ENCODE results near the gene CD74. TPM values are rescaled to one million over a fixed set of nuclear protein-coding genes. Genes with fewer than 3 reads are reported as not detected.
A peak's percentile ranks its signal among the peaks of the same experiment; 100 is the strongest.

The CD74 gene
- total RNA-seq, 1 donor from 2014 or later = 440 TPM

DNA sequence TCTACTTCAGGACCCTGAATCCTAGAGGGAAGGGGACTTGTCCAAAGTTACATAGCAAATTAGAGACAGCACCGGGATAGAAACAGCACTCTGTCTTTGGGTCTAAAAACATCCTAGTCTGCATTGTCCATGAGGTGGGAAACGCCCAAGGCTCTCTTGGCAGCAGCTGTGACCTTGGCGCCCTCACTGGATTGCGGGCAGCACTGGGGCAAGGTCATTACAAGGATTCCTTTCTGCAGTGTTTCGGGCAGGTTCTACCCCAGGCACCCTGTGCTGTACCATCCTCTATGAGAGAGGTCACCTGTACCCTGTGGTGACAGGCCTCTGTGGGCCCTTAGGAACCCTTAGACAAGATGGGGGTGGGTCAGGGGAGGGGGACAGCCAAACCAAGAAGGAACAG, 8.6 kb downstream of the CD74 start:
- no peak overlapping the region for H3K27ac Mint-ChIP-seq
- H3K36me3 Mint-ChIP-seq (ENCODE audit: low read depth) = peaks cover 40% of the 10 kb centered on the region
- no peaks in the 10 kb centered on the region for H3K27me3 Mint-ChIP-seq (ENCODE audit: insufficient read depth)
- intact Hi-C loops (cut with micrococcal nuclease) = no loop called here
- H3K4me1 Mint-ChIP-seq (ENCODE audit: low read depth) = peaks cover 6% of the 10 kb centered on the region
- no peak overlapping the region for H3K4me3 Mint-ChIP-seq
- DNase-seq (ENCODE audit: low spot score) = no peak
- H3K9me3 Mint-ChIP-seq = no peaks in the 10 kb centered on the region

- intact Hi-C loops (cut with micrococcal nuclease) = no loop called here
- Mint-ChIP-seq H3K9me3 (no peaks in the 10 kb centered on the region), H3K27ac (no peak overlapping the region), H3K36me3 (ENCODE audit: low read depth) (peaks cover 38% of the 10 kb centered on the region), H3K4me3 (no peak overlapping the region), H3K4me1 (ENCODE audit: low read depth) (no peaks in the 10 kb centered on the region), H3K27me3 (ENCODE audit: insufficient read depth) (no peaks in the 10 kb centered on the region)
- DNase-seq (ENCODE audit: low spot score) = no peak
Measured at GRCh38 chr5:150402901-150403342, 9.8 kb downstream of the CD74 start.

GRCh38 chr5:150402229-150402773, 10.4 kb downstream of the CD74 start:
- no peak for DNase-seq (ENCODE audit: low spot score)
- Mint-ChIP-seq H3K4me1 (ENCODE audit: low read depth) (no peaks in the 10 kb centered on the region), H3K27ac (no peak overlapping the region), H3K27me3 (ENCODE audit: insufficient read depth) (no peaks in the 10 kb centered on the region), H3K4me3 (no peak overlapping the region), H3K9me3 (no peaks in the 10 kb centered on the region), H3K36me3 (ENCODE audit: low read depth) (peaks cover 41% of the 10 kb centered on the region)
- intact Hi-C loops (cut with micrococcal nuclease) = no loop called here

DNA sequence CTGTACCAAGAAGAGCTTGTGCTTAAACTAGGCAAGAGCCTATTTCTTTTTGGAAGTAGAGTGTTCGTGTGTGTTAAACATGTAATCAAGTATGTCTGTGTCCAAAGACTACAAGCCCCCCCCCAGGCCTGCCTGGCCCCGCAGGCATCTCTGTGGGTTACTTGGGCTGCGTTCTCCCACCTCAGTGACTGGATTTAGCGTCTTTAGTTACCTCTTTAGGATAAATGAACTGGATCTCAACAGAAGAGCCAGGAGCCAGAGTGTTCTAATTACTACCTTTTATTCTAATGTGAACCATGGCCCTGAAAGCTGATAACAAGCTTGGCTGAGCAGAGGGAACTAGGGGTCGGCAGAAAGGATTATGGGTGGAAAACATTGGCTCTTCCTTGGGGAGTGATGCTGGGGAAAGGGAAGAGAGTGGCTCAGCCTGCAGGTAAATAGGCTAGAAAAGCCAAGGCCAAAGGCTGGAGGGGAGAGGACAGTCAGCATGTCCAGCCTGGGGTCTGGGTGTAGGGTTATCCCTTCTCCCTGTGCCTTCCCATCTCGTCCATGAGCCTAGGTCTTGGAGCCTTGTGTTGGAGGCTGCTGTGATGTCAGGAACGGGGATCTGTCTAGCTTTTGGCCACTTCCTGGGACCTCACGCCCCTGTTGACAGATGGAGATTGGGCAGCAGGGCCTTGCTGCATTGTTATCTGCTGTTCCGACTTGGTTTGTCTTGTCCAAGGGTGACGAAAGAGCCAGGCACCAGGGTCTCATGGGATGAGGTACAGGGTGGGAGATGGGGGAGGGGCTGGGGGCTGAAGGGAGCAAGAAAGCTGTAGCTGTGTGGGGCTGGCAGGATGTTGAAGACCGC, 11.1 kb downstream of the CD74 start:
- Mint-ChIP-seq H3K4me3 (no peak overlapping the region), H3K4me1 (ENCODE audit: low read depth) (no peaks in the 10 kb centered on the region)

DNA sequence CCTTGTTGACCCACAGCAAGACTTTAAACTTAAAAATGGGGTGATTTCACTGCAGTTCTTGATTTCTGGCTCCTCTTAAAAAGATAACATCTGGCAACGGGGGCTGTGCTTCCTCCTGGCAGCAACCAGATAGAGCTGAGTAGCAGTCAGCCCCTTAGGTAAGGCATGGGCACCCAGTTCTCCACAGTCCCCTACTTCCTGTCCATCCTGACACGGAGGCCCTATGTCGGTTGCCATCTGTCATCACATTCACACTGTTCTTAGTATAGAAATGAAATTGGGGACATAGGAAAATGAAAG, 11.7 kb downstream of the CD74 start:
- H3K36me3 Mint-ChIP-seq (ENCODE audit: low read depth) = peaks cover 44% of the 10 kb centered on the region
- no peaks in the 10 kb centered on the region for H3K4me1 Mint-ChIP-seq (ENCODE audit: low read depth)
- no peaks in the 10 kb centered on the region for H3K27me3 Mint-ChIP-seq (ENCODE audit: insufficient read depth)

More for the DNA sequence above, 11.1 kb downstream of the CD74 start:
- H3K9me3 Mint-ChIP-seq = no peaks in the 10 kb centered on the region
- DNase-seq (ENCODE audit: low spot score) = no peak
- intact Hi-C loops (cut with micrococcal nuclease) = no loop called here
- H3K27me3 Mint-ChIP-seq (ENCODE audit: insufficient read depth) = no peaks in the 10 kb centered on the region
- H3K27ac Mint-ChIP-seq = peak overlapping the region; percentile 16
- H3K36me3 Mint-ChIP-seq (ENCODE audit: low read depth) = peaks cover 42% of the 10 kb centered on the region

DNA sequence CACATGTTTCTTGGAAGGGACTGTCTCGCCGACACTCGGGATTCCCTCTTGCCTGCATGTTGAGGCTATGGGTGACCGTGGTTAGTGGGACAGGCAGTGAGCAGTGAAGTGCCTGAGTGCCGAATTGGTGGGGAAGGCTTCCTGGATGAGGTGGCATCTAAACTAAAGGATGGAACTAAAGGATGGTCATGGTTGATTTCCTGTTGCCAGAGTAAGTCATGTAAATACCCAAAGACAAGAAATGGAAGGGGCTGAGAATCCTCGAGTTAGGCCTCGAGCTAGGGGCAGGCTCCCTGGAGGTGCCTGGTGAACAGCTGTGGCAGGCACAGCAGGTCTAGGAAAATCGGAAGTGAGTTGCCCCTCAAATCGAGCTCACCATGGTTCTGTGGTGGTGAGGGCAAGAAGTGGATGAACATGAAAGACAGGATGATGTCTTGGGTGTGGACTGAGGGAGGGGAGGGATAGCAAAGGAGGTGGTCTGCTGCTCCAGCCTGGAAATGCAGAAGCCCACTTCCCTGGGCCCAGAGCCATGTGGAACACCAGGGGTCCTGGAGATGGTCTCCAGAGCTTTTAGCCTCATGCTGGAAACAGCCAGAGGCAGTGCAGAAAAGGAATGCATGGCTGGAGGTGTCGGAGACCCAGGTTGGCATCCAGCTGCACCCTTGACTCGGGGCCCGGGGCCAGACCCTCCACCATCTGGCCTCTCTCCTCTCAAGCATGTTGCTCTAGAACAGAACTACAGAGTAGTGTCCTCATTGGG, 12.2 kb downstream of the CD74 start:
- H3K36me3 Mint-ChIP-seq (ENCODE audit: low read depth) = peaks cover 46% of the 10 kb centered on the region
- H3K27ac Mint-ChIP-seq = peak overlapping the region; percentile 71
- H3K27me3 Mint-ChIP-seq (ENCODE audit: insufficient read depth) = no peaks in the 10 kb centered on the region
- H3K4me1 Mint-ChIP-seq (ENCODE audit: low read depth) = no peaks in the 10 kb centered on the region
- H3K4me3 Mint-ChIP-seq = no peak overlapping the region
- H3K9me3 Mint-ChIP-seq = no peaks in the 10 kb centered on the region
- DNase-seq (ENCODE audit: low spot score) = no peak
- intact Hi-C loops (cut with micrococcal nuclease) = no loop called here

More for the DNA sequence above, 11.7 kb downstream of the CD74 start:
- Mint-ChIP-seq H3K4me3 (no peak overlapping the region), H3K27ac (peak overlapping the region; percentile 16), H3K9me3 (no peaks in the 10 kb centered on the region)
- intact Hi-C loops (cut with micrococcal nuclease) = no loop called here
- no peak for DNase-seq (ENCODE audit: low spot score)

- H3K27ac Mint-ChIP-seq = no peak overlapping the region
- no peaks in the 10 kb centered on the region for H3K4me1 Mint-ChIP-seq (ENCODE audit: low read depth)
- intact Hi-C loops (cut with micrococcal nuclease) = no loop called here
- no peaks in the 10 kb centered on the region for H3K27me3 Mint-ChIP-seq (ENCODE audit: insufficient read depth)
- no peak for DNase-seq (ENCODE audit: low spot score)
- peaks cover 49% of the 10 kb centered on the region for H3K36me3 Mint-ChIP-seq (ENCODE audit: low read depth)
- H3K4me3 Mint-ChIP-seq = no peak overlapping the region
- H3K9me3 Mint-ChIP-seq = no peaks in the 10 kb centered on the region
Measured at GRCh38 chr5:150399524-150400211, 13.0 kb downstream of the CD74 start.

DNA sequence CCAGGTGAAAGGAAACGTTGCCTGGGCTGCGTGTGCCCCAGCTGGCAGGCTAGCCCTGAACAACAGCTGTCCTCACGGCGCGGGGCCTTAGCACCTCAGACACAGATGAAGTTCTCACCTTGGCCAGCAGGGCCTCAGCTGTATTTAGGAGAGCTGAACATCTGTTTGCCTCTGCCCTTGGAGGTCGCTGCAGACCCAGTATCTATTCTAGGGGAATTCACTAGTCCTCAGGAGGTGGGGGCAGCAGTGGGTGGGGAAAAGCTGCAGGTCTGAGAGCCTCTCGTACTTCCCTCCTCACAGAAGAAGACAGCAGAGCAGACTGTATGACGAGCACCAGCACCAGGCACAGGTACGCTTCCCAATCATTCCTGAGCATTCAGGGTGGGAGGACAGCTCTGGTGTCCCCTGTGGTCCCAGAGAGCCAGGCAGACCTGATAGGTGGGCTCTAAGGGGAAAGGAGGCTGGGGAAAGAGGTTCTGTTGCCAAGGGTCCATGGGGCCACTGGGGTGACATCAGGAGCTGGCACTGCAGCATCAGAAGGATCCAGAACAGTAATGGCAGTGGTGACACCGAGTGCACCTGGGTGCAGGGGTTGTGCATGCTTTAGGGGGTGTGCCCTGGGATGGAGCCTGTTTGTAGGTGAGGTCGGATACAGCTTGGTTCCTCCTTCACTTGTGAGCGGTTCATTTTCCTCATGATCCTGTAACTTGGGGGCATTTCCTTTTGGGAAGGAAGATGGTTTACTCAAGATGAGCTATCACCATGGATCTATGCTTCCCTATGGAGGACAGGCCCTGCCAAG, 13.8 kb downstream of the CD74 start:
- intact Hi-C loops (cut with micrococcal nuclease) = loop anchor here (1.0 kb wide), 1 partner anchor 37 kb away; no protein-coding TSS in a partner anchor
- H3K36me3 Mint-ChIP-seq (ENCODE audit: low read depth) = peaks cover 47% of the 10 kb centered on the region
- H3K4me3 Mint-ChIP-seq = no peak overlapping the region
- no peaks in the 10 kb centered on the region for H3K9me3 Mint-ChIP-seq
- DNase-seq (ENCODE audit: low spot score) = no peak
- no peak overlapping the region for H3K27ac Mint-ChIP-seq
- H3K27me3 Mint-ChIP-seq (ENCODE audit: insufficient read depth) = no peaks in the 10 kb centered on the region
- no peaks in the 10 kb centered on the region for H3K4me1 Mint-ChIP-seq (ENCODE audit: low read depth)

GRCh38 chr5:150397782-150398721, 14.7 kb downstream of the CD74 start:
- Mint-ChIP-seq H3K4me1 (ENCODE audit: low read depth) (no peaks in the 10 kb centered on the region), H3K27ac (no peak overlapping the region), H3K36me3 (ENCODE audit: low read depth) (peaks cover 49% of the 10 kb centered on the region), H3K9me3 (no peaks in the 10 kb centered on the region), H3K27me3 (ENCODE audit: insufficient read depth) (no peaks in the 10 kb centered on the region), H3K4me3 (no peak overlapping the region)
- no peak for DNase-seq (ENCODE audit: low spot score)
- intact Hi-C loops (cut with micrococcal nuclease) = loop anchor here (1.0 kb wide), 1 partner anchor 38 kb away; no protein-coding TSS in a partner anchor

DNA sequence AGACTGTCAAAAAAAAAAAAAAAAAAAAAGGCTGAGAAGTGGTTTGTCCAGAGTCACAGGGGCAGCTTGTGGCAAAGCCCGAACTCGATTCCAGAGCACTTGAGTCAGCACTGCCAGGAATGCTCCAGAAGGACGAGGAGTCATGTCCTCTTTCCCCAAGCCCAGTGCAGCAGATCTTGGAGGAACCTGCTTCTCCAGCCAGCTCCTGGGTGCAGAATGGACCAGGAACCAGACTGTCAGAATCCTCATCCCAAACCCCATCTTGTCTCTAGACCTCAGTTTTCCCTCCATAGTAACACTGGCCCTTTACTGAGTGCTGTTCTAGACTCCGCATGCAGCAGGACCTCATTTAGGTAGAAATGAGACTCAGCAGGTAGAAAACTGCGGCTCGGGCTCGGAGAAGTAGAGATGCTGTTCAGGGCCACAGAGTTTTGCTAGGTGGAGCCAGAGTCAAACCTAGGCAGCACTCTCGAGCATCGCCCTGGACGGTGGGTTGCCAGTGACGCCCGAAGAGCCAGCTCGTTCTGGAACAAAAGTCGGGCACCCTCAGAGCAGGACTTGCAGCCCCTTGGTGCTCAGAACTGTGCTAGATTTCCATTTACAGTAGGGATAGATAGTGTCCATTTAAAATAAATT, 15.4 kb downstream of the CD74 start:
- H3K27me3 Mint-ChIP-seq (ENCODE audit: insufficient read depth) = no peaks in the 10 kb centered on the region
- H3K4me1 Mint-ChIP-seq (ENCODE audit: low read depth) = no peaks in the 10 kb centered on the region
- H3K9me3 Mint-ChIP-seq = no peaks in the 10 kb centered on the region
- peaks cover 46% of the 10 kb centered on the region for H3K36me3 Mint-ChIP-seq (ENCODE audit: low read depth)
- intact Hi-C loops (cut with micrococcal nuclease) = no loop called here
- H3K4me3 Mint-ChIP-seq = no peak overlapping the region
- no peak overlapping the region for H3K27ac Mint-ChIP-seq
- no peak for DNase-seq (ENCODE audit: low spot score)

GRCh38 chr5:150396267-150396666, 16.4 kb downstream of the CD74 start:
- intact Hi-C loops (cut with micrococcal nuclease) = no loop called here
- no peak for DNase-seq (ENCODE audit: low spot score)
- H3K9me3 Mint-ChIP-seq = no peaks in the 10 kb centered on the region
- H3K4me3 Mint-ChIP-seq = no peak overlapping the region
- peaks cover 42% of the 10 kb centered on the region for H3K36me3 Mint-ChIP-seq (ENCODE audit: low read depth)
- H3K27me3 Mint-ChIP-seq (ENCODE audit: insufficient read depth) = no peaks in the 10 kb centered on the region
- no peaks in the 10 kb centered on the region for H3K4me1 Mint-ChIP-seq (ENCODE audit: low read depth)
- H3K27ac Mint-ChIP-seq = peak overlapping the region; percentile 43
